ENCODE data around the gene SIRPD. TPM values are rescaled to one million over a fixed set of nuclear protein-coding genes. Genes with fewer than 3 reads are reported as not detected.

Gene SIRPD
- polyA plus RNA-seq, 4 donors = 1.2 TPM; not detected in 3

DNA sequence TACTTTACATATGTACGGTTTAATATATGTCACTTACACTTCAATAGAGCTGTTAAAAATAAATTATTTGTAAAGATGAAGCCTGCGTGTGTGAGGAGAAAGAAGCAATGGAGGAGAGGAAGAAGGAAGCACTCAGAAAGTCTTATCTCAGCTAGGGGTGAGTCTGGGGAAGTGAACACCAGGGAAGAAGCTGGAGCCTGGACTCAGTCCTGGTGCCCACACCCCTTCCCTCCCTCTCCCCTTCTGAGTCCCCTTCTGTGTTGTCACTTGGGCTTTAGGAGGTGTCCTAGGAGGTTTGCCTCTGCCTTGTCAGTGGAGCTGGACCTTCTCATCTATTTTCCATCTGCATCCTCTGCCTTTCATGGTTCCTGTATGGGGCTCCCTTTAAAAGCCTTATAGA lies 68.2 kb downstream of the SIRPD start:
- Histone ChIP-seq H3K9me3 (ENCODE audit: control insufficient read depth in 2 of 2, insufficient read depth in 1 of 2, low read depth in 1 of 2, low read length in 1 of 2) (no peaks in the 10 kb centered on the region), H3K27me3 (ENCODE audit: control insufficient read depth in 3 of 3, insufficient read depth in 3 of 3, low read length in 3 of 3) (peaks cover 0 to 7% (median 5%) of the 10 kb centered on the region in 3 donors), H3K27ac (ENCODE audit: low read depth in 1 of 3, low read length in 2 of 3) (no peak overlapping the region), H3K4me1 (ENCODE audit: control insufficient read depth in 3 of 3, insufficient read depth in 2 of 3, low read depth in 1 of 3, low read length in 2 of 3) (no peaks in the 10 kb centered on the region), H3K36me3 (ENCODE audit: control insufficient read depth in 3 of 3, insufficient read depth in 2 of 3, low read depth in 1 of 3, low read length in 3 of 3) (no peaks in the 10 kb centered on the region), H3K4me3 (ENCODE audit: low read depth in 1 of 3, low read length in 3 of 3) (no peak overlapping the region)
- FAIRE-seq (no peak), DNase-seq (no peak)
- WGBS, 3 donors = 76 to 86% (median 78%) methylated on average over 2 of the region's 2 CpGs

DNA sequence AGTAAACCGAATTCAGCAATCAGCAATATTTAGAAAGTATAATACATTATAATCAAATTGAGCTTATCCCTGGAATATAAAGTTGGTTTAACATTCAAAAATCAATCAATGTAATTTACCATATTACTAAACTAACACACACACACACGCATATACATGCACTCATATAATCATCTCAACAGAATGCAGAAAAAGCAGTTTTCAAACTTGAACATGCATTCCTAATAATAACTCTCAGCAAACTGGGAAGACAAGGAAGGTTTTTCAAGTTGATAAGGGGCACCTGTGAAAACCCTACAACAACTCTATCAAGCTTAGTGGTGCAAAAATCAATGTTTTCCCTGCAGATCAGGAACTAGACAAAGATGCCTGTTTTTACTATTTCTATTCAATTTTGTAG lies 70.9 kb downstream of the SIRPD start:
- DNase-seq = no peak
- peaks cover 0 to 4% (median 3%) of the 10 kb centered on the region in 3 donors for H3K27me3 ChIP-seq (ENCODE audit: control insufficient read depth in 3 of 3, insufficient read depth in 3 of 3, low read length in 3 of 3)
- no peaks in the 10 kb centered on the region for H3K9me3 ChIP-seq (ENCODE audit: control insufficient read depth in 2 of 2, insufficient read depth in 1 of 2, low read depth in 1 of 2, low read length in 1 of 2)
- H3K4me1 ChIP-seq (ENCODE audit: control insufficient read depth in 3 of 3, insufficient read depth in 2 of 3, low read depth in 1 of 3, low read length in 2 of 3) = no peaks in the 10 kb centered on the region
- FAIRE-seq = no peak
- WGBS, 3 donors = 65 to 77% (median 74%) methylated on average over 2 of the region's 2 CpGs
- no peaks in the 10 kb centered on the region for H3K36me3 ChIP-seq (ENCODE audit: control insufficient read depth in 3 of 3, insufficient read depth in 2 of 3, low read depth in 1 of 3, low read length in 3 of 3)
- H3K4me3 ChIP-seq (ENCODE audit: low read depth in 1 of 3, low read length in 3 of 3) = no peak overlapping the region
- H3K27ac ChIP-seq (ENCODE audit: low read depth in 1 of 3, low read length in 2 of 3) = no peak overlapping the region

DNA sequence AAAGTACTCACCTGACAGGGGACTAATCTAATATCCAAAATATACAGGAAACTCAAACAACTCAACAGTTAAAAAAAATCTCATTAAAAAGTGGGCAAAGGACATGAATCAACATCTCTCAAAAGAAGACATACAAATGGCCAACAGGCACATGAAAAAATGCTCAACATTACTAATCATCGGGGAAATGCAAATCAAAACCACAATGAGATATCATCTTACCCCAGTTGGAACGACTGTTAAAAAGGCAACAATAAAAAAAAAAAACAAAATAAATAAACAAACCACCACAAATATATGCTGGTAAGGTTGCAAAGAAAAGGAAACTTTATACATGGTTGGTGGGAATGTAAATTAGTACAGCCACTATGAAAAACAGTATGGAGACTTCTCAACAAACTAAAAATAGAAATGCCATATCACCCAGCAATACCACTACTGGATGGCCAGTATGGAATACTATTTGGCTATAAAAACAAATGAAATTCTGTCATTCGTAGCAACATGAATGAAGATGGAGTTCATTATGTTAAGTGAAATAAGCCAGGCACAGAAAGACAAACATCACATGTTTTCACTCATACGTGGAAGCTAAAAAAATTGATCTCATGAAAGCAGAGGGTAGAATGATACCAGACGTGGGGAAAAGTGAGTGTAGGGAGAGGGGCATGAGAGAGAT lies 72.9 kb downstream of the SIRPD start:
- Histone ChIP-seq H3K4me3 (ENCODE audit: low read depth in 1 of 3, low read length in 3 of 3) (no peak overlapping the region), H3K27me3 (ENCODE audit: control insufficient read depth in 3 of 3, insufficient read depth in 3 of 3, low read length in 3 of 3) (peaks cover 0 to 4% (median 3%) of the 10 kb centered on the region in 3 donors), H3K4me1 (ENCODE audit: control insufficient read depth in 3 of 3, insufficient read depth in 2 of 3, low read depth in 1 of 3, low read length in 2 of 3) (no peaks in the 10 kb centered on the region), H3K36me3 (ENCODE audit: control insufficient read depth in 3 of 3, insufficient read depth in 2 of 3, low read depth in 1 of 3, low read length in 3 of 3) (no peaks in the 10 kb centered on the region), H3K9me3 (ENCODE audit: control insufficient read depth in 2 of 2, insufficient read depth in 1 of 2, low read depth in 1 of 2, low read length in 1 of 2) (no peaks in the 10 kb centered on the region), H3K27ac (ENCODE audit: low read depth in 1 of 3, low read length in 2 of 3) (no peak overlapping the region)
- DNase-seq (no peak), FAIRE-seq (no peak)
- 63 to 73% (median 64%) methylated on average over 5 of the region's 5 CpGs for WGBS, 3 donors

Other genes starting within 250 kb of the SIRPD start
- gene SDCBP2, start 228.6 kb downstream of the SIRPD start, polyA plus RNA-seq = 100 to 1,000 TPM in 3 of 4 donors, 10 to 100 TPM in 1; 94.4 to 724 (median 292) TPM
- 100 to 1,000 TPM; 146 to 315 (median 208) TPM for gene FKBP1A, start 164.7 kb downstream of the SIRPD start, polyA plus RNA-seq
- 10 to 100 TPM; 44.7 to 73.1 (median 54.0) TPM for gene NSFL1C, start 90.9 kb downstream of the SIRPD start, polyA plus RNA-seq
- gene SIRPB2, start 66.3 kb downstream of the SIRPD start, polyA plus RNA-seq = 1 to 10 TPM in 1 of 4 donors, under 1 TPM in 2, not detected in 1; 0.81 to 1.7 (median 0.84) TPM
- gene SIRPB1, start 62.3 kb upstream of the SIRPD start, polyA plus RNA-seq = 1 to 10 TPM in 1 of 4 donors, under 1 TPM in 2, not detected in 1; 0.22 to 1.5 (median 0.54) TPM
- 1 to 10 TPM in 1 of 4 donors, under 1 TPM in 3; 0.89 to 2.2 (median 0.99) TPM for gene SIRPG, start 100.1 kb upstream of the SIRPD start, polyA plus RNA-seq

Measured in small intestine (tissue), 7 donors.